Measurements from ENCODE around the gene SORCS2.

The SORCS2 gene

GRCh38 chr4:7232061-7232650, 39.8 kb downstream of the SORCS2 start:
- Histone ChIP-seq H3K36me3 (no peaks in the 10 kb centered on the region), H3K4me1 (peaks cover 7% of the 10 kb centered on the region), H3K4me3 (ENCODE audit: low read depth, low read length) (no peak overlapping the region), H3K27me3 (no peaks in the 10 kb centered on the region), H3K9me3 (no peaks in the 10 kb centered on the region)
- TF ChIP-seq CTCF (IDR thresholded peaks at IDR 0.05; ENCODE audit: low read depth, low read length): no peak
- DNase-seq: no peak

GRCh38 chr4:7233006-7233580, 40.8 kb downstream of the SORCS2 start:
- TF ChIP-seq CTCF (IDR thresholded peaks at IDR 0.05; ENCODE audit: low read depth, low read length): no peak
- Histone ChIP-seq H3K27me3 (no peaks in the 10 kb centered on the region), H3K4me1 (no peaks in the 10 kb centered on the region; the same call in 1 of the 2 replicates), H3K4me3 (ENCODE audit: low read depth, low read length) (no peak overlapping the region), H3K36me3 (no peaks in the 10 kb centered on the region), H3K9me3 (no peaks in the 10 kb centered on the region)
- no peak for DNase-seq

- H3K9me3 ChIP-seq: no peaks in the 10 kb centered on the region; the same call in 1 of the 2 replicates
- no peaks in the 10 kb centered on the region for H3K27me3 ChIP-seq
- H3K36me3 ChIP-seq: no peaks in the 10 kb centered on the region
- DNase-seq: no peak
- no peaks in the 10 kb centered on the region; the same call in 1 of the 2 replicates for H3K4me1 ChIP-seq
- H3K4me3 ChIP-seq (ENCODE audit: low read depth, low read length): no peak overlapping the region
- TF ChIP-seq CTCF (IDR thresholded peaks at IDR 0.05; ENCODE audit: low read depth, low read length): no peak
Measured at GRCh38 chr4:7233601-7234000, 41.3 kb downstream of the SORCS2 start.

- no peaks in the 10 kb centered on the region for H3K27me3 ChIP-seq
- H3K9me3 ChIP-seq: no peaks in the 10 kb centered on the region; the same call in 1 of the 2 replicates
- no peak for DNase-seq
- no peak for TF ChIP-seq CTCF (IDR thresholded peaks at IDR 0.05; ENCODE audit: low read depth, low read length)
- no peak overlapping the region for H3K4me3 ChIP-seq (ENCODE audit: low read depth, low read length)
- no peaks in the 10 kb centered on the region; the same call in 1 of the 2 replicates for H3K4me1 ChIP-seq
- H3K36me3 ChIP-seq: no peaks in the 10 kb centered on the region
Measured at GRCh38 chr4:7234355-7235029, 42.2 kb downstream of the SORCS2 start.

GRCh38 chr4:7235030-7235380, 42.7 kb downstream of the SORCS2 start:
- no peak for TF ChIP-seq CTCF (IDR thresholded peaks at IDR 0.05; ENCODE audit: low read depth, low read length)
- no peak for DNase-seq
- Histone ChIP-seq H3K4me3 (ENCODE audit: low read depth, low read length) (no peak overlapping the region), H3K27me3 (no peaks in the 10 kb centered on the region), H3K36me3 (no peaks in the 10 kb centered on the region), H3K4me1 (no peaks in the 10 kb centered on the region; the same call in none of the 2 replicates), H3K9me3 (no peaks in the 10 kb centered on the region; the same call in 1 of the 2 replicates)

- no peaks in the 10 kb centered on the region for H3K36me3 ChIP-seq
- peaks cover 3% of the 10 kb centered on the region for H3K4me1 ChIP-seq
- H3K27me3 ChIP-seq: no peaks in the 10 kb centered on the region
- no peak overlapping the region for H3K4me3 ChIP-seq (ENCODE audit: low read depth, low read length)
- no peak for TF ChIP-seq CTCF (IDR thresholded peaks at IDR 0.05; ENCODE audit: low read depth, low read length)
- no peak for DNase-seq
- no peaks in the 10 kb centered on the region; the same call in 1 of the 2 replicates for H3K9me3 ChIP-seq
Measured at GRCh38 chr4:7236847-7237246, 44.5 kb downstream of the SORCS2 start.

Data from BE2C (cell line).